Sigmoid colon (tissue), 7 donors: ENCODE measurements around the gene TIGD6. TPM values are rescaled to one million over a fixed set of nuclear protein-coding genes. Genes with fewer than 3 reads are reported as not detected.

ENCODE experiments used
- DNase-seq: peaks from one replicate; pipeline ENCODE4 v3.0.0-alpha.2; 2019
- H3K27ac ChIP-seq, 4 donors: fragments of 200-600 bp; sonication (generic); one replicate each; pipeline ENCODE4 v1.5.1; 2016 to 2019; ENCODE audit warnings: mild to moderate bottlenecking in 1 of 4
- H3K27me3 ChIP-seq, 3 donors: fragments of 200-600 bp; sonication (generic); one replicate each; pipeline ENCODE4 v1.5.1; 2019; ENCODE audit warnings: mild to moderate bottlenecking in 1 of 3
- H3K36me3 ChIP-seq, 4 donors: fragments of 200-600 bp; sonication (generic); one replicate each; pipeline ENCODE4 v1.5.1; 2016 to 2019
- H3K4me1 ChIP-seq, 4 donors: fragments of 200-600 bp; sonication (generic); one replicate each; pipeline ENCODE4 v1.5.1; 2017 to 2019
- H3K4me3 ChIP-seq, 4 donors: fragments of 200-600 bp; sonication (generic); one replicate each; pipeline ENCODE4 v1.5.1; 2017 to 2019; ENCODE audit warnings: mild to moderate bottlenecking in 2 of 4, moderate library complexity in 1 of 4
- H3K9me3 ChIP-seq, 4 donors: fragments of 200-600 bp in 3 of 4; sonication (generic) in 3 of 4; one replicate each; pipeline versions ENCODE4 v1.5.1 to v1.6.1; 2013 to 2019
- EP300 ChIP-seq, 4 donors: sonication (generic); formaldehyde crosslinking; IDR thresholded peaks; one replicate each; pipeline ENCODE4 v1.6.1; 2017; ENCODE audit warnings: antibody characterized with exemption in 4 of 4
- POLR2A ChIP-seq, 2 donors: fragments of 450-650 bp; IDR thresholded peaks; one replicate each; pipeline ENCODE4 v1.6.1; 2016; ENCODE audit warnings: antibody characterized with exemption in 2 of 2, mild to moderate bottlenecking in 2 of 2, moderate library complexity in 2 of 2
- POLR2AphosphoS5 ChIP-seq, 4 donors: sonication (generic); formaldehyde crosslinking; IDR thresholded peaks; one replicate each; pipeline ENCODE4 v1.6.1; 2017; ENCODE audit warnings: antibody characterized with exemption in 4 of 4
- WGBS, 2 donors: extraction: QIAGEN DNeasy Blood & Tissue Kit; methylation state at CpG; one replicate each; pipeline ENCODE4 v1.1.7; 2013; 5-methylcytosine and 5-hydroxymethylcytosine counted together
- intact Hi-C: fragments of 100-400 bp; cut with DNase I; formaldehyde crosslinking; loops from one replicate; pipeline ENCODE4 v1.15.1; 2023
- polyA plus RNA-seq, 3 donors: library from polyadenylated mRNA; stranded (reverse); fragments of 200-250 nt; gene quantifications; one replicate each; pipeline ENCODE4 v1.2.3, GENCODE V29; 2013
- total RNA-seq, 4 donors: library from RNA; depleted of rRNA; stranded (reverse); fragments of >200 nt; gene quantifications; one replicate each; pipeline ENCODE4 v1.1.0, GENCODE V29; 2016
- TF ChIP-seq, protein P1 (sequence below), 4 experiments: fragments of 450-650 bp in 3 of 4; fragments of 200-600 bp in 1 of 4; IDR thresholded peaks; one replicate each; pipeline ENCODE4 v1.5.1; 2016 to 2019; ENCODE audit warnings: antibody characterized with exemption in 4 of 4, mild to moderate bottlenecking in 3 of 4, moderate library complexity in 2 of 4
- donor health status: healthy with polysubstance abuse.
- donor health status: Bipolar disorder and iron deficiency.
- donor health status: healthy.

TIGD6 gene
- total and polyA plus RNA-seq, 7 donors: 0.60 to 11.4 (median 2.4) TPM

DNA sequence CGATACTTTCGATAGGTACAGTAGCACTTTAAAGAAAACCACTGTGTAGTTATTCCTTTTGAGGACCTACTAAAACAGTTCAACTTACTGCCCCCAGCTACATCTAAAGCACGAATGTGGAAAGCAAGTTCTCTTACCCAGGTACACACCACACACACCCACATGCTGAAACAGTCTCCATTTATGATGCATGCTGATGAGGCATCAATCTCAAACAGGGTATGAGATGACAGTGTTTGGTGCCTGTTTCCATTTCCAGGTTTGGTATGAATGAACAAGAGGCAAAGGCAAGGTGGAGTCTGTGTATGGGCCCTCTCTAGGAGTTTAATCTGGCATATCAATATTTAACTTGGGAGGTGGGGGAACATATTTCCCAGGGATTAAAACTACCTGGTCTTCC is 14.0 kb upstream of the TIGD6 start:
- intact Hi-C loops: no loop called here
- Histone ChIP-seq H3K4me1 (no peaks in the 10 kb centered on the region), H3K36me3 (peaks cover 39 to 92% (median 66%) of the 10 kb centered on the region in 4 donors), H3K27me3 (no peaks in the 10 kb centered on the region), H3K9me3 (peaks cover 0 to 5% (median 0%) of the 10 kb centered on the region in 4 donors), H3K4me3 (no peak overlapping the region), H3K27ac (no peak overlapping the region)
- TF ChIP-seq EP300 (IDR thresholded peaks at IDR 0.05) (no peak), POLR2A (IDR thresholded peaks at IDR 0.05) (no peak), POLR2AphosphoS5 (IDR thresholded peaks at IDR 0.05) (no peak)
- TF ChIP-seq, protein P1, sequence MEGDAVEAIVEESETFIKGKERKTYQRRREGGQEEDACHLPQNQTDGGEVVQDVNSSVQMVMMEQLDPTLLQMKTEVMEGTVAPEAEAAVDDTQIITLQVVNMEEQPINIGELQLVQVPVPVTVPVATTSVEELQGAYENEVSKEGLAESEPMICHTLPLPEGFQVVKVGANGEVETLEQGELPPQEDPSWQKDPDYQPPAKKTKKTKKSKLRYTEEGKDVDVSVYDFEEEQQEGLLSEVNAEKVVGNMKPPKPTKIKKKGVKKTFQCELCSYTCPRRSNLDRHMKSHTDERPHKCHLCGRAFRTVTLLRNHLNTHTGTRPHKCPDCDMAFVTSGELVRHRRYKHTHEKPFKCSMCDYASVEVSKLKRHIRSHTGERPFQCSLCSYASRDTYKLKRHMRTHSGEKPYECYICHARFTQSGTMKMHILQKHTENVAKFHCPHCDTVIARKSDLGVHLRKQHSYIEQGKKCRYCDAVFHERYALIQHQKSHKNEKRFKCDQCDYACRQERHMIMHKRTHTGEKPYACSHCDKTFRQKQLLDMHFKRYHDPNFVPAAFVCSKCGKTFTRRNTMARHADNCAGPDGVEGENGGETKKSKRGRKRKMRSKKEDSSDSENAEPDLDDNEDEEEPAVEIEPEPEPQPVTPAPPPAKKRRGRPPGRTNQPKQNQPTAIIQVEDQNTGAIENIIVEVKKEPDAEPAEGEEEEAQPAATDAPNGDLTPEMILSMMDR (IDR thresholded peaks at IDR 0.05): no peak
- 50 to 81% methylated on average over 3 of the region's 3 CpGs for WGBS, 2 donors
- DNase-seq: no peak

DNA sequence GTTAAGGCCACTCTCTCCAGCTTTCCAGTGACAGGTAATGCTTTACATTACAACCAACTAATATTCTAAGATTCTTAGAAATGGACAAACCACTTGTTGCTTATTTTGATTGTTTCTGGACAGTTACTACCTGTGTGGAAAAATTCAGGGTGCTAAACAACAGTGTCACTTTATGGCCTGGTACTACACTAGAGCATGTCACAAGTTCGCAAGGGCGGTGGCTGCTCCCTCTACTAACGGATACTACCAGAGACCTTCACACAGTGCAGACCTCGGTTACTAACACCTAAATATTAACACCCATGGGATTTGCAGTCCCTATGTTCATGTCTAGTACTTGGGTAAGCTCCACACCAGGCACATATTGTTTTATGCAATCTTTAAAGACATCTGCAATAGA is 13.5 kb upstream of the TIGD6 start:
- no peak for DNase-seq
- H3K9me3 ChIP-seq: peaks cover 0 to 5% (median 0%) of the 10 kb centered on the region in 4 donors
- no peak overlapping the region for H3K27ac ChIP-seq
- no peaks in the 10 kb centered on the region for H3K27me3 ChIP-seq
- WGBS, 2 donors: 18 to 76% methylated on average over 4 of the region's 4 CpGs
- peaks cover 39 to 92% (median 61%) of the 10 kb centered on the region in 4 donors for H3K36me3 ChIP-seq
- H3K4me1 ChIP-seq: no peaks in the 10 kb centered on the region
- H3K4me3 ChIP-seq: no peak overlapping the region
- TF ChIP-seq POLR2A (IDR thresholded peaks at IDR 0.05): no peak
- TF ChIP-seq EP300 (IDR thresholded peaks at IDR 0.05): no peak
- TF ChIP-seq, protein P1 (IDR thresholded peaks at IDR 0.05): no peak
- TF ChIP-seq POLR2AphosphoS5 (IDR thresholded peaks at IDR 0.05): no peak
- intact Hi-C loops: no loop called here

DNA sequence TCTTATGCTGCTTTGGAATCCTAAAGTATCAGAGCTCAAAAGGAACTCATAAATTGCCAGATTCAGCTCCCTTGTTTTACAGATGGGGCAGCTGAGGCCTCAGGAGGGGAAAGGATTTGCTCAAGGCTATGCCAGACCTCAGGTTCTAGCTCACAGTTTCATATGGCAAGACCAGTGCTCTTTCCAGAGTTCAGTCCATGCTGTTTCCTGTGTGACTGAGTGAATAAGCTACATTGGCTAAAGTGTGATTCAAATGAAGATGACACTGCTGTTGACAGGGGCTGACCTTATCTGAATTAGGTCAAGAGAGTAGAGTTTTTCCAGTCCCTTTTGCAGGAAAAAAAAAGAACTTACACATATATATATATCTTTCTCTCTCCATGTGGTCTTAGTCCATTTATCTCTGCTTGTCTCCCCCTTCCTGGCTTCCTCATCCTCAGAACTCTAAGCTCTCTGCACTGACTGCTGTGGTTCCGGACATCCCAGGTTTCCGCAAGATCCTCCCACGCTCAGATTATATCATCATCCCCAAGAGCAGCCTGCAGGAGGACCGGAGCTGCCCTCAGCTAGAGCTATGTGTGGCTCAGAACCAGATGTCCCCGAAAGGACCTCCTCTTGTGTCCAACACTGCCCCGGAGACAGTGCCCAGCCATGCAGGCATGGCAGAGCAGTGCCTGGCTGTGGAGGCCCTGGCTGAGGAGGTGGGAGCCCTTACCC is 9.4 kb upstream of the TIGD6 start:
- Histone ChIP-seq H3K9me3 (no peaks in the 10 kb centered on the region), H3K36me3 (peaks cover 28 to 96% (median 44%) of the 10 kb centered on the region in 4 donors)
- no peak for DNase-seq

DNA sequence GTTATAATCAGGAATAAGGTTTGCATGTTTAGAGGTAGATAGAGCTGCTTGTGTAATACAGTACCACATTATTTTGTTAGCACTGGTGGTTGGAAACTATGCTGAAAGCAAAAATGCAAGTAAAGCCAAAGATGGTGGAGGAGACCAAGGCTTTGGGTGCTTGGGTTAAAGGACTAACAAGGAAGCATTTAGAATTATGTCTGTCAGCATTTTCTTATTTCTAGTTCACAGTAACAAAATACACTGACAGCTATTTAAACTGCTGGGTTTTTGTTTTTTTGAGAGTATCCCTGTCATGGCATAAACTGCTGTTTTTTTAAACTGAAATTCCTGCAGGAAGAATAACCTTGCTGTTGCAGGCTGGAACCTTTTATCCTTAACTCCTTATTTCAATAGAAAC is 6.6 kb upstream of the TIGD6 start:
- no peak for DNase-seq
- TF ChIP-seq POLR2A (IDR thresholded peaks at IDR 0.05): no peak
- TF ChIP-seq POLR2AphosphoS5 (IDR thresholded peaks at IDR 0.05): no peak
- TF ChIP-seq, protein P1 (IDR thresholded peaks at IDR 0.05): no peak
- no peak for TF ChIP-seq EP300 (IDR thresholded peaks at IDR 0.05)
- Histone ChIP-seq H3K4me1 (peaks cover 0 to 19% (median 11%) of the 10 kb centered on the region in 4 donors), H3K27ac (no peak overlapping the region), H3K36me3 (peaks cover 8 to 80% (median 19%) of the 10 kb centered on the region in 4 donors), H3K4me3 (no peak overlapping the region), H3K27me3 (no peaks in the 10 kb centered on the region), H3K9me3 (no peaks in the 10 kb centered on the region)
- intact Hi-C loops: loop anchor here (10.0 kb wide), 1 partner anchor 208 kb away; no protein-coding TSS in a partner anchor

More for the DNA sequence above, 9.4 kb upstream of the TIGD6 start:
- TF ChIP-seq EP300 (IDR thresholded peaks at IDR 0.05) (no peak), POLR2AphosphoS5 (IDR thresholded peaks at IDR 0.05) (no peak), POLR2A (IDR thresholded peaks at IDR 0.05) (no peak)
- TF ChIP-seq, protein P1 (IDR thresholded peaks at IDR 0.05): no peak
- Histone ChIP-seq H3K27me3 (no peaks in the 10 kb centered on the region), H3K4me3 (no peak overlapping the region), H3K4me1 (peaks cover 0 to 6% (median 0%) of the 10 kb centered on the region in 4 donors), H3K27ac (no peak overlapping the region)
- WGBS, 2 donors: 95 to 97% methylated on average over 6 of the region's 6 CpGs
- intact Hi-C loops: loop anchor here (10.0 kb wide), 1 partner anchor 205 kb away; no protein-coding TSS in a partner anchor
